ENCODE results near the gene METTL9.
"Not testable (repeated sequence)": the region's sequence is repeated elsewhere in the genome, so short reads cannot be mapped to it uniquely, and the experiment has no call there.

The METTL9 gene

DNA sequence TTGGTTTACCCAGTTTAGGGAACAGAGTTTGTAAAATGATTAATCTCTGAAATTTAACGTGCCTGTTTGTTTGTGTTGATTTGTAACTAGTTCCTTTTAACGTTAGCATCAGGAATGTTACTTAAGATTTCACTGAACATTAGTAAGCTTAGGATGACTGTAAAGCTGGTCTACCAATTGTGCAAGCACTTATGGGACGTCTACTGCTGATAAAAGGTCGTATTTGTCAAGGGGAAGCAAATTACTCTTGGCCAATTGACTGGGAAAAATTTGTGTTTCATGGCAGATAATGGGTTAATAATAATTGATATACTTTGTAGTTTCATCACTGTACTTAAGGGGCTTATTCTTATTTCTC is 11.8 kb downstream of the METTL9 start:
- DNase-seq: no peak

DNA sequence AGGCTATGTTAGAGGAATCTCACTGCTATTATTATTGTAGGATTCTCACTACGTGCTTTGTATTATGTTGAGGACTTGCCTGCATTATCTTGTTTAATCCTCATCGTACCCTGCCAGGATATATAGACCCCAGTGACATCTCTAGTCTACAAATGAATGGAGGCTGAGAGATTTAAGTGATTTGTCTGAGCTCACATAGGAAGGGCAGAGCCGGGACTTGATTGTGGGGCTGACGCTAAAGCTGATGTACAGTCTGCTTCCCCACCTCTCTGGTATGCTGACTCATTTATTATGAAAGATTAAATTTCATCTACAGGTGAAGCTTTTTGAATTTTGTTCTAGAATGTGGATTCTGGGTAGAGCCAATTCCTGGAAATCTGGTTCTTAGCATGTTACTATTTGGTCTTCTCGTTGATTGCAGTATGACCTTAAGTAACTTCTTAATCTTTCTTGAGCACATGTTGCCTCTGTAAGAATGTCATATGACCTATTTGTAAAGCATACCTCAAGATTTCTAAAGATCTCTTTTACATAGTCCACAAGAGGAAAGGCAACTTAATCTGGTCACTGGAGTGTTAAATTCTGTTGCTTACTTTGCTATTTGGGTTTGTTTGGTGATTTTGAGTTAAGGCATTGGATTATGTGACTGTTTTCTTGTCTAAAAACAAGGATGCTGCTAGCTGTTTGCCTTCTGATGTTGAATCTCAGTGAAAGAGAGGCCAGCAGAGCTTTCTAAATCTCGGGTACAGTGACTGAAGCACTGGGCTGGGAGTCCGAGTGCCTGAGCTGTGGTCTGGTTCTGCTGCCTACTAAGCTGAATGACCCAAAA is 12.4 kb downstream of the METTL9 start:
- no peak for DNase-seq

DNA sequence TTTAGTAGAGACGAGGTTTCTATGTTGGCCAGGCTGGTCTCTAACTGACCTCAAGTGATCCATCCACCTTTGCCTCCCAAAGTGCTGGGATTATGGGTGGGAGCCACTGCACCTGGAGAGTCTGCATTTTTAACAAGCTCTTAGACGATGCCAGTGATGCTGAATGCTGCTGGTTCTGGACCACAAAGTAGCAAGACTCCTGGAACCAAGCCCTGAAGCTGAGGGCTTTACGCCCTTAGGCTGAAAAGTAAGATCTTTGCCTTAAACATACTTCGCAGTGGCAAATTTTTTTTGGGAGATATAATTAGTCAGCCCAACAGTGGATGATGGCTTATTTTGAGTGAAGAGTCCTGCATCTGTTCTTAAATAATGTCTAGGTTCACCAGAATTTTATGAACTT is 14.0 kb downstream of the METTL9 start:
- no peak for DNase-seq

DNA sequence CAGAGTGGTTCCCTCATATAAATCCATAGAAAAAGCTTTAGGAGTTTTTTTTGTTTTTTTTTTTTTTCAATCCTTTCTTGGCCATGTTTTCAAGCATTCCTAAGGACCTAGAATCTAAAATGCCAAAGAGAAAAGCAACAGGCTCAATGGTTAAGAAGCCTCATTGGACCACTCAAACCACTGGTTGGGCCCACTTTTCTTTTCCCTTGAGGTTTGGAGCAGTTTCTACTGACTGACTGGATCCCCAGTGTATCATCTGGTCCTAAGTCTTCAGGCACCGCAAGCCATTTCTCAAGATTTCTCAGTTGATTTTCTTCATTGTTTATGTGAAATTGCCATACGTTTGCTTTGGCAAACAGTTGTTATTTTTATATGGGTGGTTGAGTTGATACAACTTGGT is 14.4 kb downstream of the METTL9 start:
- DNase-seq: no peak

DNA sequence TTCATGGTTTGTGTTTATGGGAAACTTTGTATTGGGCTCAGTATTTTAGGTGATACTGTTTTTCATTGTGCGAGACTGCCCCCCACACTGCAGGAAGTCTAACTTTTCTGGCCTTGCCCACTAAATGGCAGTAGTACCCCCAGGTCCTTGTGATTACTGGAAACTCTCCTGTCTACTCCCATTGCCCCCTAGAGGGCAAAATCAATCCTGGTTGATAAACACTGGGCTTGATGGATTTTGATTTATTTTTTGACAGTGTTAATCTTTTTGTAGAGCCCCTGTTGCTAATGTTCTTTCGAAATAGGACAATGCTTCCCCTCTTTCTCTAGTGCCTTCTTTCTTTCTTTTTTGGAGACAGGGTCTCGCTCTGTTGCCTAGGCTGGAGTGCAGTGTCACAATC is 15.5 kb downstream of the METTL9 start:
- no peak for DNase-seq

DNA sequence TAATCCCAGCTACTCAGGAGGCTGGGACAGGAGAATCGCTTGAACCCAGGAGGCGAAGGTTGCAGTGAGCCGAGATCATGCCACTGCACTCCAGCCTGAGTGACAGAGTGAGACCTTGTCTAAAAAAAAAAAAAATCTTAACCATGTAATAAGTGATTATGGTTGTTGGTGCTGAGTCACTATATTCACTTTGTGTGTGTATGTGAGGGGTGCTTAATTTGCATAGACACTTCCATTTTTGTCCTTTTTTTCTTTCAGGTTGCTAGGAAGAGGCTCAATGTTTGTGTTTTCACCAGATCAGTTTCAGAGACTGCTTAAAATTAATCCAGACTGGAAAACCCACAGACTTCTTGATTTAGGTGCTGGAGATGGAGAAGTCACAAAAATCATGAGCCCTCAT is 18.2 kb downstream of the METTL9 start:
- DNase-seq: no peak

DNA sequence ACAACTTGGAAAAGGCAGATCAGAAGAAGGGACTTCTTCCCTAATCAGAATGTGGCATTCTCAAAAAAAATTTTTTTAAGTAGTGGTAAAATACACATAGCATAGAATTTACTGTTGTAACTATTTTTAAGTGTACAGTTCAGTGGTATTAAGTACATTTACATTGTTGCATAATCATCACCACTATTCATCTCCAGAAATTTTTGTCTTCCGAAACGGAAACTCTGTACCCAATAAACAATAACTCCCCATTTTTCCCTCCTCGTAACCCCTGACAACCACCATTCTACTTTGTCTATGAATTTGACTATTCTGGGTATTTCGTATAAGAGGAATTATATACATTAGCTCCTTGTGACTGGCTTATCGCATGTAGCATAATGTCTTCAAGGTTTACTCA is 18.9 kb downstream of the METTL9 start:
- DNase-seq: no peak

DNA sequence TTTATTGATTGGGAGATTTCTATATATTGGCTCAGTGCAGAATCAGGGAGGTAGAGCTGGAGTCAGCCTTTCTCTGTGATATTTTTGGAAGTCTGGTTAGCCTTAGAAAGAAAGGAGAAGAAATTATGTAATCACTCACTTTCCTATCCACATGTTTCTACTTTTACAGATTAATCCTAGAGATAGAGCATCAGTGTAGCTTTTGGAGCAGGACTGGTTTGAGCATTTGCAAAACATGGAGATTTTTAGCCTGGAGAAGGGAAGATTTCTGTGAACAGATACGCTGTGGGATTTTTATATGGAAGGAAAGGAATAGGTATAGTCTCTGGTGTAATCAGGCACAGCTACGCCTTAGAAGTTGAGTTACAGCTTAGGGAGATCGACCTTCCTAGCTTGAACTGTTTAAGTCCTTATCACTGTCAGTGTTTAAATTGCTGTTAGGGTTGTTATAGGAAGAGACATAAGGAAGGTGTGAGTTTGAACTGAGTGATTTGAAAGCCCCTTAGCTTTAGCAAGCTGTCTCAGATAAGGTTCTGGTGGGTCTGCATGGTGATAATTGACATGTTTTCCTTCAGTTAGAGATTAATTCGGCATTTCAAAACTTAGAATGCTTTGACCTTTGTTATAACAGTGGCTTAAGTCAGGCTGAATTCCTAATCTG is 20.5 kb downstream of the METTL9 start:
- no peak for DNase-seq

DNA sequence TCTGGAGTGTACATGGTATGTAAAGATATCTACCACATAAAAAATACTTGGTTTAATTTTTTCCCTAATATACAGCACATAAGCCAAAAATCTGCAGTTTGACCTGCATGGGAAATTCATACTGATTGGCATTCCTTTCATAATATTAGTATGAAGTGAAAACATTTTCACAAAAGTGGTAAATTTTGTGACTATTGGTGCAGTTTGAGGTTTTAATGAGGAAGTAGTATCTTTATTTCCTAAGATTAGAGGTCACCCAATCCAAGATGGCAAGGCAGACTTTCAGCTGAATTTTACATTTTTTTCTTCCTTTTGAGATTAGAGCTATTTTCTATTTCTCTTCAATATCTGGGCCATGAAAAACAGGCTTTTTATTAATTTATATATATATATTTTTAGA is 21.2 kb downstream of the METTL9 start:
- no peak for DNase-seq

DNA sequence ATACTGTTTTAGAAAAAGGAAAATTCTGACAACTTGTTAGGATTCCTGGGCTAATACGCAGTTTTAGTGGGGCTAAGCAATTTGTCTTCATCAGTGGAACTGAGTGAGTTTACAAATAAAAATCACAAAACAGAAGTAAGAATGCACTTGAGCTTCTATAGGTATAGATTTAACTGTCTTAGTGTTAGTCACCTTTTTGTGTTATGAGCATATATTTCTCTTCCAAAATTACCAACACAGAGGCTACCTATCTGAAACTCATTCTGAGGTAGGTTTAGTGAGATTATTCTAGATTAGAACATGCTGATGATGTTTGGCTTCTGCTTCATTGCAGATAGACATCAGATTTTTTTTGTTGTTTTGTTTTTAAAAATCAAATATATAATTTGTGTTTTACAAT is 23.2 kb downstream of the METTL9 start:
- DNase-seq: no peak

DNA sequence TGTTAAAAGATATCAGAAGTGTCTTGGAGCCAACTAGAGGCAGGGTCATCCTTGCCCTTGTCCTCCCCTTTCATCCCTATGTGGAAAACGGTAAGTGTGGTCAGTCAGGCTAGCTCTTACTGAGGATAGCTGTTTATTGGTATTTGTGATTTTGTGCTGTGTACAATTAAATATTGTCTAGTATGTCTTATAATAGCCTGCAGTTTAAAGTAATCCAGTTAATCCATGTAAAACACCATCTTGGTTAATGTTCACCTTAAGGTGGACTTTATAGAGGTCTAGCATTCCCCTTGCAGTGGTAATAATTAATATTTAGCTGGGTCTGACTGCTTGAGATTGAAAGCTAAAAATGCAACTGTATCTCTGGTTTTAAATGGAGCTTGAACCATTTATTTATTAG is 25.6 kb downstream of the METTL9 start:
- no peak for DNase-seq

DNA sequence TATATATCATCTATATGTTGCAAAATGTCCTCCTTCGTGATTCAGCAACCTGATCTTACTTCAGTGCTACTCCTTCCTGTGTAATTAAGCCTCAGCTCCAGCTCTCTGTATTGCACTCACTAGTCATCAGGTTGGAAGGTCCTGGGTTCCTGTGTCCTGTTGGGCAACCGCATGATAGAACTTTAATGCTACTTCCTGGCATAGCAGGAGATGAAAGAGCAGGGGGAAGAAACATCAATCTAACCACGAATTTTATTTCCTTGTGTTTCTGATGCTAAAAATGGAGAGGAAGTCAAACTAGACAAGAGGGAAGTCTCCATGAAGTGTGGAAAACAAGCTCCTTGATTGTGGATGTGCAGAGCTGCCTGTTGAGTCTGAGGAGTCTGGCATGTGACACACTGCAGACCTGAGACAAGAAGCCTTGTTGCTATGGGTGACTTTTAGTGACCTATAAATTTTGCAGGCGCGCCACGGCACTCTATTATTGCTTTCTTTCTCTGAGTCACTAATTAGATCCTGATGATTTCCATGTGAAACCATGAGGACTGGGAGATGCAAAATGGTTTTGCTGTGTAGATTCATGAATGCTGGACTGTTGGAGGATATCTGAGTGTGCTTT is 27.4 kb downstream of the METTL9 start:
- DNase-seq: peak in 2 of 14 donors; percentile 22 to 28

DNA sequence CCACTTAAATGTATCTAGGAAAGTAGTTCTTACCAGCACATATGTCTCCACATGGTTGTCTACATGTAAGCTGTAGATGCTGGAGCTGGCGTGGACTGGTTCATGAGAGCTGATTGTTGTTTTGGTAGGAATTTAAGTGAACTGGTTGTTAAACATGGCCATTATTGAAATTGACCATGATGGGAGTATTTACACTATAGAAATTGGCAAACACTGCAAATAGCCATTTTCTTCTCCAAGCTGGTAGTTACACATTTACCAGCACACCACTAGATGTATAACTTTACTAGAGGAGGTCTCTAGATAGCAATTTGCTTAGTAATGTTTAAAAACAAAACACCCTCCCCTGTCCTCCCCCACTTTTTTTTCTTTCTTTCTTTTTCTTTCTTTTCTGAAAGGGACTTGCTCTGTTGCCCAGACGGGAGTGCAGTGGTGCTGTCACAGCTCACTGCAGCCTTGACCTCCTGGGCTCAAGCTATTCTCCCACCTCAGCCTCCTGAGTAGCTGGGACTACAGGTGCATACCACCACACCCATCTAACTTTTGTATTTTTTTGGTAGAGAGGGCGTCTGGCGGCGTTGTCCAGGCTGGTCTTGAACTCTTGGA is 28.8 kb downstream of the METTL9 start:
- DNase-seq: no peak

DNA sequence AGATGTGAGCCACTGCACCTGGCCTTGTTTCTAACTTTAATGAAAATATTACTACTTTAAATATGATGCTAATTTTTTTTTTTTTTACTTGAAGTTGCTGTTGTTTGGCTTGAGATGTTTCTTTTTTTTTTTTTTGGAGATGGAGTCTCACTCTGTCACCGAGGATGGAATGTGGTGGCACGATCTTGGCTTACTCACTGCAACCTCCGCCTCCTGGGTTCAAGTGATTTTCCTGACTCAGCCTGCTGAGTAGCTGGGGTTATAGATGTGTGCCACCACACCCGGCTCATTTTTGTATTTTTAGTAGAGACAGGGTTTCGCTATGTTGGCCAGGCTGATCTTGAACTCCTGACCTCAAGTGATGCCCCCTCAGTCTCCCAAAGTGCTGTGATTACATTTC is 29.4 kb downstream of the METTL9 start:
- DNase-seq: no peak

DNA sequence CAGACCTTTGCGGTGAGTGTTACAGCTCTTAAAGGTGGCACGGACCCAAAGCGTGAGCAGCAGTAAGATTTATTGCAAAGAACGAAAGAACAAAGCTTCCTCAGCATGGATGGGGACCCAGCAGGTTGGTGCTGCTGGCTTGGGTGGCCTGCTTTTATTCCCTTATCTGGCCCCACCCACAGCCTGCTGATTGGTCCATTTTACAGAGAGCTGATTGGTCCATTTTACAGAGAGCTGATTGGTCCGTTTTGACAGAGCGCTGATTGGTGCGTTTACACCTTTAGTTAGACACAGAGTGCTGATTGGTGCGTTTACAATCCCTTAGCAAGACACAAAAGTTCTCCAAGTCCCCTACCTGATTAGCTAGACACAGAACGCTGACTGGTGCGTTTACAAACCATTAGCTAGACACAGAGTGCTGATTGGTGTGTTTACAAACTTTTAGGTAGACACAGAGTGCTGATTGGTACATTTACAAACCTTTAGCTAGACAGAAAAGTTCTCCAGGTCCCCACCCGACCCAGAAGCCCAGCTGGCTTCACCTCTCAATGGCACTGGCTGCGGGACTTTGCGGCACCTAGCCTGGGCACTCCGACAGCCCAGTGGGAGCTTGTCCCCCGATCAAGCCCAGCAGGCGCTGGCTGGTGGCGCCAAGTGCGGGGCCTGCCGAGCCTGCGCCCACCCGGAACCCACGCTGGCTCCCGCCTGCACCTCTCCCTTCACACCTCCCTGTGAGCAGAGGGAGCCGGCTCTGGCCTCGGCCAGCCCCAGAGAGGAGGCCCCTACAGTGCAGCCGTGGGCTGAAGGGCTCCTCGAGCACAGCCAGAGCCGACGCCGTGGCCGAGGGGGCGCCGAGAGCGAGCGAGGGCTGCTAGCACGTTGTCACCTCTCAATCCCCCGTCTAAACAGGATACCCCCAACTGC is 30.5 kb downstream of the METTL9 start:
- DNase-seq: not testable (repeated sequence)

DNA sequence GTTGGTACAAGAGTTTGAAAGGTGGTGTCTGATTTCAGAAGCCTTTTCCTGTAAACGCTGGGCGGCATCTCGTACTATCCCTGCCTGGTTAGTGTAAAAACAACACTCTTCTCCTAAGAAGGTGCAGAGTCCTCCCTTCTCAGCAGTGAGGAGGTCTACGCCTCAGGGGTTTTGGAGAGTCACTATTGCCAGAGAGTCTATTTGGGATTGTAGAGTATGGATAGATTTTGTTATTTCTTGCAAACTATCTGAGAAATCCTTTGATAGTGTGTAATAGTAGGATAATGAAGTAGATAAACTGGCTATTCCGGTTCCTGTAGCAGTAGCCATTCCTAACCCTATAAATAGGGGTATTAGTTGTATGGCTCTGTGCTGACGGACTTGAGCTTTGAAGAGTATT is 31.5 kb downstream of the METTL9 start:
- not testable (repeated sequence) for DNase-seq

DNA sequence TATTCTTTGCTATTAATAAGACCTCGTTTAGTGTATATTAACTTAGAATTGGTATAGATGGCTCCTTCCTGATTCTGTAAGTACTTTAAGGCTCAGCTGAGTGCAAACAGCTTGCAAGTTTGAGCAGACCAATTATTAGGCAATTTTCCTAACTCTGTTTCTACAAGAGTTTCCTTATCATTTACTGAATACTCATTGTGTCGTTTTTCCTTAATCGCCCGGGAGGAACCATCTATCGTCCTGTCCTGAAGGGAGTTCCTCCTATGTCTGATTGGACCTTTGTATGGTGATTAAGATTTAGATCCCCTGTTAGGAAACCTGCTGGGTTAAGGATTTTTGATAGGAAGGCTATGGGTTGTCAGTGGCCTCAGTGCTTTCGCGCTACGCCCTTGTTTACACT is 32.0 kb downstream of the METTL9 start:
- DNase-seq: not testable (repeated sequence)

DNA sequence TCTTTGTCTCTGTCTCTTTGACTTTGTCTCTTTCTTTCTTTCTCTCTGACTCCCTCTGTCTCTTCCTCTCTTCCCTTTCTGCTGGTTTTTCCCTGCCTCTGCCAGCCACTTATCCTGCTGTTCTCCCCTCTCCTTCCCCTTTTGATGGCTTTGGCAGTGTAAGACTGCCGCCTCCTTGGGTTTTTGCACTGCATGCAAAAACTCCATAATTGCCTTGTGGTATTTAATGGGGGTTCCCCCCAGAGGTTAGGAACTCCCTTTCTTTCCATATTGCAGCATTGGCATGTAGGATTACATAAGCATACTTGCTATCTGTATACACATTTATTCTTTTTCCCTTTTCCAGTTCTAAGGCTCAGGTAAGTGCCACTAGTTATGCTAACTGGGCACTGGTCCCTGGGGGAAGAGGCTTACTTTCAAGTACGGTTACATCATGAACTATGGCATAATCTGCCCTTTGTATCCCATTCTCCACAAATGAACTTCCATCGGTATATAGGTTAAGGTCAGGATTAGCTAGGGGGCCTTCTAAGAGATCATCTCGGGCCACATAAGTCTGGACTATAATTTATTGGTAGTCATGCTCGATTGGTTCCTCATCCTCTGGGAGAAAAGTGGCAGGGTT is 32.7 kb downstream of the METTL9 start:
- not testable (repeated sequence) for DNase-seq

DNA sequence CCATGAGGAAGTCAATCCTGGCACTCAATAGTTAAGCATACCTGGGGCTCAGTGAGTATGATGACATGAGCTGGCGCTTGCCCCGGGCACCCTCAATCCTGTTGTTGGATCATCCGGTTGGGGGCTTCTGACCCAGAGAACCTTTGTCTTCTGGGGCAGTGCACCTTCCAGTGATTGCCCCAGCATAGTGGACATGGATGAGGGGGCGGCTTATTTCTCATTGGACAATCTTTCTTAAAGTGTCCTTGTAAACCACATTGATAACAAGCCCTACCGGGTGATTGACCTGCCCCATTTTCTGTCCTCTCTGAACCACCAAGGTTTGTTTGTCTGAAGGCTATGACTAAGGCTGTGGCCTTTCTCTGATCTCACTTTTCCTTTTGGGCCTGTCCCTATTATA is 34.8 kb downstream of the METTL9 start:
- DNase-seq: no peak

DNA sequence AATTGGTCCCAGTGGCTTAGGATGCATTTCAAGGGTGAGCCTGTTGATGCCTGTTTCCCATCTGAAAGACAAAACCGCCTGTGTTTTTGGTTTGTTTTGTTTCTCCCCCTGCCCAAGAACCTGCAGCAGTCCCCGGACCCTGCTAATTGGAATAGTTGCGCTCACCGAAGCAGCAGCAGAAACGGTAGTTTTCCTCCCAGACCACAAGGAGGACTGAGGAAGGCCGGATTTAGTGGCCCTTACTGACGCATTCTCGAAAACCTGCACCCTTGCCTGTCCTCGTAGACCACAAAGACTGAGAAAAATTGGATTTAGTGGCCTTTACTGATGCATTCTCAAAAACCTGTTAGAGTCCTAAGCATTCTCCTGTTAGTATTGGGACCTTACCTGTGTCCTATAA is 36.3 kb downstream of the METTL9 start:
- not testable (repeated sequence) for DNase-seq

DNA sequence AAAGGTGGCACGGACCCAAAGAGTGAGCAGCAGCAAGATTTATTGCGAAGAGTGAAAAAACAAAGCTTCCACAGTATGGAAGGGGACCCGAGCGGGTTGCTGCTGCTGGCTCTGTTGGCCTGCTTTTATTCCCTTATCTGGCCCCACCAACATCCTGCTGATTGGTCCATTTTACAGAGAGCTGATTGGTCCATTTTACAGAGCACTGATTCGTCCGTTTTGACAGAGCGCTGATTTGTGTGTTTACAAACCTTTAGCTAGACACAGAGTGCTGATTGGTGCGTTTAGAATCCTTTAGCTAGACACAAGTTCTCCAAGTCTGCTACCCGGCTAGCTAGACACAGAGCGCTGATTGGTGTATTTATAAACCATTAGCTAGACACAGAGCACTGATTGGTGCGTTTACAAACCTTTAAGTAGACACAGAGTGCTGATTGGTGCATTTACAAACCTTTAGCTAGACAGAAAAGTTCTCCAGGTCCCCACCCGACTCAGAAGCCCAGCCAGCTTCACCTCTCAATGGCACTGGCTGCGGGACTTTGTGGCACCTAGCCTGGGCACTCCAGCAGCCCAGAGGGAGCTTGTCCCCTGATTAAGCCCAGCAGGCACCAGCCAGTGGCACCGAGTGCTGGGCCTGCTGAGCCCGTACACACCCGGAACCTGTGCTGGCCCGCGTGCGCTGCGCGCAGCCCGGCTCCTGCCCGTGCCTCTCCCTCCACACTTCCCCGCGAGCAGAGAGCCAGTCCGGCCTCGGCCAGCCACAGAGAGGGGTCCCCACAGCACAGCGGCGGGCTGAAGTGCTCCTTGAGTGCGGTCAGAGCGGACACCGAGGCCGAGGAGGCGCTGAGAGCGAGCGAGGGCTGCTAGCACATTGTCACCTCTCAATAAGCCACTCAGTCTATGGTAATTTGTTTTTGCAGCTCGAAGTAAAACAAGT is 37.9 kb downstream of the METTL9 start:
- no peak for DNase-seq

Data from C1 segment of cervical spinal cord (tissue), 14 donors.